Measurements from ENCODE around the gene PLD1. TPM values are rescaled to one million over a fixed set of nuclear protein-coding genes. Genes with fewer than 3 reads are reported as not detected.

Gene PLD1
- total RNA-seq, 1 experiment from 2014 or later = 32.5 TPM

DNA sequence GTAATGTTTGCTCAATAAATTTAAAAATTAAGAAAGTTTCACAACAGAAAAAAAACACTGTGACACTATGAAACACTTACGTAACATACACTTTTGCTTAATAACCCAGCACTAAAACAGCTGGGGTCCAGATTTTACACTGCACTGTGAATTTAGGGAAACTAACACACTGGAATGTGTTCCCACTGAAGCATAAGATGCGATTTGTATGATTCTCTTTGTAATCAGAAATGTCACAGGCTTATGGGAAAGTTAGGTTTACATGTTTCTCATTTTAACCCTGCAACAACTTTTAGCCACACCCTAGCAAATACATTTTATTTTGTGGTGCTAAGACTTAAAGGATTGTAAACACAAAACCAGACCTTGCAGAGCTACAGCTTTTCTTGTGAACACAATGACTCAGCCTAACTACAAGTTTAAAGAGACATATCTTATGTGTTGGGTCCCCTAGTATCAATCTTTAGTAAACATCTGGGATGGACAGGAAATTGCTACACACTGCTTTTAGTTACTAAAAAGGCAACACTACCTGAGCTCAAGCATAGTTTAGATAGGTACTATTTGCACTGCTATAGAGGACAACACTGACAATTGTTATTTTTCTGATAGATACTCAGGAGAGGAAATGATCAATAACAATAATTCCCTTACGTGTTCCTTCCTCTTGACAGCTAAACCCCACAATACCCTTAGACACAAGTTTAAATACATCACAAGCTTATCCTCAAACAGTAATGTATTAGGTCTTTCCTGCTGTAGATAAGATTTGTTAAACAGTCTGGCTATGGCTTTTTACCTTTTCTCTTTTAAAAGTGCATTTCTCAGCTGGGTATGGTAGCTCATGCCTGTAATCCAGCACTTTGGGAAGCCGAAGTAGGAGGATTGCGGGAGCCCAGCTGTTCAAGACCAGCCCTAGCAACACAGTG lies 3.8 kb downstream of the PLD1 start:
- no peaks in the 10 kb centered on the region for H3K27me3 ChIP-seq (ENCODE audit: insufficient read depth, low read depth)
- H3K36me3 ChIP-seq (ENCODE audit: low read depth) = no peaks in the 10 kb centered on the region
- intact Hi-C loops (cut with micrococcal nuclease; ENCODE audit: unreplicated experiment) = loop anchor here (10.0 kb wide), 1 partner anchor 342 kb away; the partner anchor contains the start of gene TNIK
- ChIA-PET POLR2A (ENCODE audit: unreplicated experiment) (interaction anchor here (0.5 to 0.7 kb wide), 4 partner anchors 35 to 542 kb away, joined by 4 to 11 read pairs (median 7); no protein-coding TSS in a partner anchor), CTCF (interaction anchor here (0.6 kb wide), 2 partner anchors 24 to 845 kb away, joined by 3 to 9 read pairs; no protein-coding TSS in a partner anchor)
- H3K9me3 ChIP-seq (ENCODE audit: insufficient read depth, low read depth) = no peaks in the 10 kb centered on the region
- H3F3A ChIP-seq (ENCODE audit: insufficient read depth, low read depth) = peaks cover 76% of the 10 kb centered on the region
- H4K20me1 ChIP-seq (ENCODE audit: insufficient read depth) = no peaks in the 10 kb centered on the region
- H3K4me1 ChIP-seq (replicated peaks; ENCODE audit: insufficient read depth) = peaks cover 84% of the 10 kb centered on the region
- no TSS peak for BruUV-seq (replicated peaks)
- peak overlapping the region; percentile 18; the same call in 1 of the 2 replicates for H3K4me3 ChIP-seq
- no peak overlapping the region for H2AFZ ChIP-seq
- H3K9me2 ChIP-seq (ENCODE audit: insufficient read depth) = no peaks in the 10 kb centered on the region
- DNase-seq = peak in 1 of 2 experiments; percentile 100
- peak overlapping the region; percentile 96 for H3K27ac ChIP-seq
- TF ChIP-seq EZH2 (IDR thresholded peaks at IDR 0.05; ENCODE audit: low read depth) = no peak
- TF ChIP-seq, protein P1, sequence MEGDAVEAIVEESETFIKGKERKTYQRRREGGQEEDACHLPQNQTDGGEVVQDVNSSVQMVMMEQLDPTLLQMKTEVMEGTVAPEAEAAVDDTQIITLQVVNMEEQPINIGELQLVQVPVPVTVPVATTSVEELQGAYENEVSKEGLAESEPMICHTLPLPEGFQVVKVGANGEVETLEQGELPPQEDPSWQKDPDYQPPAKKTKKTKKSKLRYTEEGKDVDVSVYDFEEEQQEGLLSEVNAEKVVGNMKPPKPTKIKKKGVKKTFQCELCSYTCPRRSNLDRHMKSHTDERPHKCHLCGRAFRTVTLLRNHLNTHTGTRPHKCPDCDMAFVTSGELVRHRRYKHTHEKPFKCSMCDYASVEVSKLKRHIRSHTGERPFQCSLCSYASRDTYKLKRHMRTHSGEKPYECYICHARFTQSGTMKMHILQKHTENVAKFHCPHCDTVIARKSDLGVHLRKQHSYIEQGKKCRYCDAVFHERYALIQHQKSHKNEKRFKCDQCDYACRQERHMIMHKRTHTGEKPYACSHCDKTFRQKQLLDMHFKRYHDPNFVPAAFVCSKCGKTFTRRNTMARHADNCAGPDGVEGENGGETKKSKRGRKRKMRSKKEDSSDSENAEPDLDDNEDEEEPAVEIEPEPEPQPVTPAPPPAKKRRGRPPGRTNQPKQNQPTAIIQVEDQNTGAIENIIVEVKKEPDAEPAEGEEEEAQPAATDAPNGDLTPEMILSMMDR (conservative IDR thresholded peaks at IDR 0.05) = no peak
- H3K4me2 ChIP-seq = peak overlapping the region; percentile 66
- H3K79me2 ChIP-seq (ENCODE audit: low read depth) = peaks cover 54% of the 10 kb centered on the region

GRCh38 chr3:171805687-171806086 lies 4.6 kb downstream of the PLD1 start:
- H3K79me2 ChIP-seq (ENCODE audit: low read depth) = peaks cover 59% of the 10 kb centered on the region
- ChIA-PET POLR2A (ENCODE audit: unreplicated experiment) (interaction anchor here (0.5 to 0.7 kb wide), 3 partner anchors 34 to 425 kb away, joined by 4 to 8 read pairs (median 6); no protein-coding TSS in a partner anchor), CTCF (no interaction called here)
- no peaks in the 10 kb centered on the region for H4K20me1 ChIP-seq (ENCODE audit: insufficient read depth)
- H3K4me3 ChIP-seq = peak overlapping the region; percentile 18; the same call in 1 of the 2 replicates
- no peak overlapping the region for H2AFZ ChIP-seq
- BruUV-seq (replicated peaks) = no TSS peak
- peak overlapping the region; percentile 66 for H3K4me2 ChIP-seq
- intact Hi-C loops (cut with micrococcal nuclease; ENCODE audit: unreplicated experiment) = loop anchor here (10.0 kb wide), 1 partner anchor 341 kb away; the partner anchor contains the start of gene TNIK
- peaks cover 75% of the 10 kb centered on the region for H3F3A ChIP-seq (ENCODE audit: insufficient read depth, low read depth)
- no peaks in the 10 kb centered on the region for H3K36me3 ChIP-seq (ENCODE audit: low read depth)
- no peak for DNase-seq
- peak overlapping the region; percentile 96 for H3K27ac ChIP-seq
- TF ChIP-seq, protein P1 (conservative IDR thresholded peaks at IDR 0.05) = 0 out of 2 replicates have a peak, but pooled peaks have one; percentile 16
- no peak for TF ChIP-seq EZH2 (IDR thresholded peaks at IDR 0.05; ENCODE audit: low read depth)
- H3K9me2 ChIP-seq (ENCODE audit: insufficient read depth) = no peaks in the 10 kb centered on the region
- H3K27me3 ChIP-seq (ENCODE audit: insufficient read depth, low read depth) = no peaks in the 10 kb centered on the region
- H3K9me3 ChIP-seq (ENCODE audit: insufficient read depth, low read depth) = no peaks in the 10 kb centered on the region
- H3K4me1 ChIP-seq (replicated peaks; ENCODE audit: insufficient read depth) = peaks cover 85% of the 10 kb centered on the region

GRCh38 chr3:171804618-171805389 lies 5.5 kb downstream of the PLD1 start:
- no TSS peak for BruUV-seq (replicated peaks)

More at GRCh38 chr3:171804618-171805389, 5.5 kb downstream of the PLD1 start:
- peak overlapping the region; percentile 66 for H3K4me2 ChIP-seq
- H3K36me3 ChIP-seq (ENCODE audit: low read depth) = no peaks in the 10 kb centered on the region
- H3F3A ChIP-seq (ENCODE audit: insufficient read depth, low read depth) = peaks cover 68% of the 10 kb centered on the region
- H3K9me3 ChIP-seq (ENCODE audit: insufficient read depth, low read depth) = no peaks in the 10 kb centered on the region
- peak overlapping the region; percentile 96 for H3K27ac ChIP-seq
- CTCF ChIA-PET = no interaction called here
- intact Hi-C loops (cut with micrococcal nuclease; ENCODE audit: unreplicated experiment) = loop anchor here (10.0 kb wide), 1 partner anchor 340 kb away; the partner anchor contains the start of gene TNIK
- H3K9me2 ChIP-seq (ENCODE audit: insufficient read depth) = no peaks in the 10 kb centered on the region
- H2AFZ ChIP-seq = no peak overlapping the region
- no peaks in the 10 kb centered on the region for H4K20me1 ChIP-seq (ENCODE audit: insufficient read depth)
- DNase-seq = peak in 1 of 2 experiments; percentile 44
- POLR2A ChIA-PET (ENCODE audit: unreplicated experiment) = no interaction called here
- H3K79me2 ChIP-seq (ENCODE audit: low read depth) = peaks cover 66% of the 10 kb centered on the region
- H3K4me3 ChIP-seq = no peak overlapping the region
- peaks cover 86% of the 10 kb centered on the region for H3K4me1 ChIP-seq (replicated peaks; ENCODE audit: insufficient read depth)
- H3K27me3 ChIP-seq (ENCODE audit: insufficient read depth, low read depth) = no peaks in the 10 kb centered on the region
- TF ChIP-seq, protein P1 (conservative IDR thresholded peaks at IDR 0.05) = no peak
- TF ChIP-seq EZH2 (IDR thresholded peaks at IDR 0.05; ENCODE audit: low read depth) = no peak

Measured in PC-9 (cell line).